Tongue (tissue), 2 donors: Measurements from ENCODE around the gene COL9A1. TPM values are rescaled to one million over a fixed set of nuclear protein-coding genes. Genes with fewer than 3 reads are reported as not detected.
A peak's percentile ranks its signal among the peaks of the same experiment; 100 is the strongest.

Source experiments
- DNase-seq: peaks from one replicate; pipeline ENCODE4 v3.0.0-alpha.2; 2015
- total RNA-seq: library from RNA; depleted of rRNA; stranded (reverse); fragments of >200 nt; gene quantifications from one replicate; pipeline ENCODE4 v1.2.3, GENCODE V29; 2014

Gene COL9A1
- total RNA-seq, 1 donor from 2014 or later = 4.2 TPM

DNA sequence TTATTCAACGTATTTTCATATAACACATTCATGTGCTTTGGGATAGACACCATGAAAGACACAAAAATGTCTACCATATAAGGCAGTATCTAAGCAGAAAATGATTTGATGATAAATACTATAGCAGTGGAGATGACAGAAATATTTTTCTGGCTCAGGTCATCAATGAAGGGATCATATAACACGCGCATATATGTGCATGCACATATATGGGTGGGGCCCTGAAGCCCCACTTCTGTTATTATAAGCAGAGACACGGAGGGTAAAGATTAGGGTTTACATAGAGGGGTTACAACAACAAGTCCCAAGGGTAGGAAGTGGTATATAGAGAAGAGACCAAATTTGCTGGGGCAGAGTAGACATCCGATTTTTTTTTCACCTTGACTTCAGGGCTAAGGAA, 16.0 kb downstream of the COL9A1 start:
- DNase-seq = no peak

DNA sequence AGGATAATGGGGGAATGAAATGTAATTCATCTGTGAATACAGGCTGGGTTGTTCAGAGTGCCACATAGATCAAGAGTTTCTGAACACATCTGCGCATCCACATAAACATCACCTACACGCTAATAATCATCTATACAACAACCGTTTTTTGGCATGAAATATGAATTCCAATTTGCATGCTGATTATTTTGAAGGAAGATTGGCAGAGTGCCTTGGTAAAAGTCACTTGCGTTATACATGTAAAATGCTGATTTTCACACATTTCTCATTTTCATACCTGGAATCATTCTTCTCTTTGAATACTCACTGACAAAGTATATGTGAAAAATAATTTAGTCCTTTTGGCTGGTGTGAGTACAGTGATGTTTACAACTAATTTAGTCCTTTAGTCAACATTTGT, 17.7 kb downstream of the COL9A1 start:
- DNase-seq = no peak

GRCh38 chr6:70282919-70283461, 19.9 kb downstream of the COL9A1 start:
- DNase-seq = peak; percentile 48

DNA sequence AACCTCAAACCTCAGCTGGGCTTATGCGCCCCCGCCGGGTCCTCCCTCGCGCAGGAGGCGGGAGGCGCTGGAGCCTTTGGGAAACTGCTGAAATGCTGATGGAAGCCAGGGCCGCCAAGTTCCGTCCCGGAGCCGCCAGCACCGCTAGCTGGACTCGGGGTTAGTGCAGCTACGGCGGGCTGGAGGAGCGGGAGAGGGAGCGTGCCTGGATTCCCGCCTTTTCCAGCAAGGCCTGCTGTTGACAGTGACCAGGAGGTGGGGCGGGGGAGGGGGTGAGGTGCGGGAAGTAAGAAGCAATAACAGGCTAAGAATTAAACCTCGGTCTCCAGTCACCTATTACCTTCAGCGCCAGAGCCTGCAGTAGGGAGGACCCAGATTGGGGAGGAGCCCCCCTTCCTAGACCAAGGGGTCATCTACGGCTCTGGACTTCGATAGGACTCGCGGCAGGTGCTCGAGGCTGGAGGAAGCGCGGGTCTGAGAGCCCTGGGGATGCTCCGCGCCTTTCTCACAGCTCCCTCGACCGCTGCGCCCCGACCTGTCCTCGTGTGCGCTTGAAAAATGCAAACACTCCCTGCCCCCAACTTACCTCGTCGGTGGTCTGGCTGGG, 20.5 kb downstream of the COL9A1 start:
- DNase-seq = peak; percentile 73

DNA sequence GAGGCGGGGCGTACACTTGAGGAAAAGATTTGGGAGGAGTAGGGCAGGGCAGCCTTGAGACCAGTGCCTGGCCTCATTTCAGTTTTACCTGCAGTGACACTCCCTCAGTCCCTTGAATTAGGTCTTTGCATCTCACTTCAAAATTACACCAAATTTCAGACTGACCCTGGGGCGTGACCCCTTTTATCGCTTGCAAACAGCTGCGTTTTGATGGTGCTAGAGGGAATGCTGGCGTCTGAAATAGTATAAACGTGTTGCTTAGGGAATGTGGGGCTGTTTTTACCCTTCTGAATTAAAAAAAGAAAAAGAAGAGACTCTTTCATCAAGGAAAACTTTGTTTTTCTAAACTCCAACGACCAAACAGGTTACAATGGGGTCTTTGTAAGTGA, 21.0 kb downstream of the COL9A1 start:
- no peak for DNase-seq

GRCh38 chr6:70280400-70280853, 22.5 kb downstream of the COL9A1 start:
- DNase-seq = peak; percentile 46

GRCh38 chr6:70277470-70277869, 25.4 kb downstream of the COL9A1 start:
- peak; percentile 88 for DNase-seq

DNA sequence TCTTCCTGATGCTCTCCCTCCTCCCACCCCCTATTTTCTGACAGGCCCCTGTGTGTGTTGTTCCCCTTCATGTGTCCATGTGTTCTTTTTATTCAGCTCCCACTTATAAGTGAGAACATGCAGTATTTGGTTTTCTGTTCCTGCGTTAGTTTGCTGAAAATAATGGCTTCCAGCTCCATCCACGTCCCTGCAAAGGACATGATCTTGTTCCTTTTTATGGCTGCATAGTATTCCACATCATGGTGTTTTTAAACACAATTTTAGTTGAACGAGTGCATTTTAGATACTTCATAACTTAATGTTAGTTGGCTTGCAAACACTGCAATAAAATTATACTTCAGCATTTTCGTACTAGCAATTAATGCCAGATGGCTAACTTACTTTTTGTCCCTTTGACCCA, 28.5 kb downstream of the COL9A1 start:
- DNase-seq = no peak

GRCh38 chr6:70272071-70272470, 30.8 kb downstream of the COL9A1 start:
- DNase-seq = no peak

DNA sequence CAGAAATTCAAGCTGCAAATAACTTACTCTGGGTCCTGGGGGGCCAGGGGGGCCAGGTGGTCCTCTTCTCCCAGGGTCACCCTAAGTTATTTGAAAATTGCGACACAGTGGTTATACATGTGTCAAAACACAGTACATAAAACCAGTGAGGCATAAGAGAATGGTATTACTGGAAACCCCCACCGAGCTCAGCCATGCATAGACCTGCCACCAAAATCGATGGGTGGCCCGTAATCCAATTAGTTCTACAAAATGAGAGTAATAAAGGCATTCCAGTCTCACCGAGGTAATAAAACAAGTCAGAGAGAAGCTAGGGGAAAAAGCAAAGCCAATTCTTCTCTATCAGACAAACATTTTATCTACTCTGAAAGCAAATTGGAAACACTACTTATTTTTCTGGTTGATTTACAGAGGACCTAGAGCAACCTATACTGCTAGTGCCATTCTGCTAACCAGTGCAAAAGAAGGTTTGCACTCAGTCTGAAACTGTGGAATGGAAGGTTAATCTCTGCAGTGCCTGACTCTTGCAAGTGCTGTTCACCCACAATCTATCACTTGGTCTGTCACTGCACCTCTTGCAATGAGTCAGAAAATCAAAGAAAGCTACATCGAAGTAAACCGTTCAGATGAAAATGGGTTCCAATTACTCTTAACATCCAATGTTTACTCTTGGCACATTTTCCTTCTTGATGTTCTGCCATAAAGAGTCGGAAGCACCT, 32.4 kb downstream of the COL9A1 start:
- no peak for DNase-seq

DNA sequence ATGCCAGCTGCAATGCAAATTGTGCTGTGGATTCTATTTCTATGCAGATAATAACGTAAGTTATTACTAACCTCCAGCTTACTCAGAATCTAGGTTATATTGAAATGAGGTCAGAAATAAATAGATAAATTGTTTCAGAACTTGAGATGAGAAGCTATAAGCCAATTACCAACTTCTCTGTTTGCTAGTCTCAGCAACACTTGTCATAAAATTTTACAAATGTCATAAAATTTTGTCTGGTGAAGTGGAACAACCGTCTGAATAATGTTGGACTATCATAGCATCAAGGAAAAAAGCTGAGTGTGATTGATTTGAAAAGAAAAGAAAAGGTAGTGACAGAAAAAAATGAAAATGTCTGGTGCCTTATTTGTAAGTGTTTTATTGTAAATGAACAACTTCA, 36.7 kb downstream of the COL9A1 start:
- DNase-seq = no peak

GRCh38 chr6:70264306-70264705, 38.6 kb downstream of the COL9A1 start:
- peak; percentile 49 for DNase-seq

GRCh38 chr6:70258483-70258882, 44.4 kb downstream of the COL9A1 start:
- DNase-seq = no peak

DNA sequence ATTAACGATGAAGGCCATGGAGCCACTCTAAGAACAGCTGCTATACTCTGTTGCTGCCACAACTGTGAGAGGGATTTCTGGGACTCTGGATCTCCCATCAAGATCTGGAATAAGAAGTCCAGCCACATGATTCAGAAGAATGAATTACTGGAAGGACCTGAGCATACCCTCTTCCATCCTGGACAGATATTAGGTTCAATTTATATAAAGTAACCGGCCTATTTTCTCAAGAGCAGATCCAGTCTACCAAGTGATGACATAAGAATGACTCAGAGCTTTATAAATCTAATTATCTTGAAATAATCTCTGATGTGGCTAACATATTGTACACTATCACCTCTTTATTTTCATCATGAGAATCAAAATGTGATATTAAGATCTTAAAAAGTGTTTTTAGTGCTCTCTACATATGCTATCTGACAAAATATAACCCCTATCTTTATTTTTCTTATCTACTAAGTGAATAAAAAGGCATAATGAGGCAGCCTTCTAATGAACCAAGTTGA, 45.1 kb downstream of the COL9A1 start:
- DNase-seq = no peak

- no peak for DNase-seq
Measured at GRCh38 chr6:70254784-70255183, 48.1 kb downstream of the COL9A1 start.

GRCh38 chr6:70253923-70254322, 49.0 kb downstream of the COL9A1 start:
- no peak for DNase-seq

DNA sequence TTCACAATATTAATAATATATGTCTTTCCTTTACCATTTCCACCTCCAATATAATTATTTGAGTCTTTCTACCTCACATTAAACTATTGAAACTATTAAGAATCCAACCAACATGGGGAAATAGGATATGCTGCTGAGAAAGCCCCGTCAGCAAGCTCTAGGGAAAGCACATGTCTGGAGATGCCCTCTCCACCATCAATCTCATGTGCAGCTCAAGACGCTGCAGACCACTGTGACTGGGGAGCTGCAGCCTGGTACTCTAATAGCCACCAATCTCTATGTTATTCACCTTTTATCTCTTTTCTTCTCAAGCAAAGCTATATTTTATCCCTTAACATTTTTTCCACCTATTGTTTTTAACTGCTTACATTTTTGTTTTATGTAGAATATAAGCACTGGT, 50.3 kb downstream of the COL9A1 start:
- DNase-seq = no peak

DNA sequence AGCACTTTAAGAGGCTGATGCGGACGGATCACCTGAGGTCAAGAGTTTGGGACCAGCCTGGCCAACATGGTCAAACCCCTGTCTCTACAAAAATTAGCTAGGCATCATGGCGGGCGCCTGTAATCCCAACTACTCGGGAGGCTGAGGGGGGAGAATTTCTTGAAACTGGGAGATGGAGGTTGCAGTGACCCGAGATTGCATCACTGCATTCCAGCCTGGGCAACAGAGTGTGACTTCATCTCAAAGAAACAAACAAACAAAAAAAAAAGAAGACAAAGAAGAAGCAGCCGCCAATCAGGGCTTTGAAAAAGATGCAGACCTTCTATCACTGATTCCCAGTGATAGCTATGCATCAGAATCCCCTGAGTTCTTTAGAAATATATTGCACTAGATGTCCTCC, 56.8 kb downstream of the COL9A1 start:
- DNase-seq = no peak

DNA sequence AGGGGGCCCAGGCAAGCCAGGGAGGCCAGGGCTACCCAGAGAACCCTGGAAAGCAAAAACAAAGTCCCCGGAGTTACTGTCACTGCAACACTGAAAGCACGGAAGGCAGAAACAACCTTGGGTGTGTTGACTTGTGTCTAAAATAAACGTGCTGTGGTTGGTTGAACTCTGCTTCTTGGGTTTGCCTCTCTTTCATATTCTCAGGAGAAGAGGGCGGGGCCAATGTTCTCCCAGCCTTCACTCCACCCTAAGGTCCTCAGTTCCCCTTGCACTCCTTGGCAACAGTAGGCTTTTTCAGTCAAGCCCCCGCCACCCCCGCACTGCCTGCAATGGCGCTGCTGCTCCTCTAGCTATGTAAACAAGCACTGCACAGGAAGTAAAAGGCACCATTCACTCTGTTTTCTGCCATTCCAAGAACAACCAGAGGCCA, 60.9 kb downstream of the COL9A1 start:
- DNase-seq = peak; percentile 44

GRCh38 chr6:70241031-70241430, 61.9 kb downstream of the COL9A1 start:
- peak; percentile 54 for DNase-seq

GRCh38 chr6:70236343-70236742, 66.5 kb downstream of the COL9A1 start:
- DNase-seq = no peak

DNA sequence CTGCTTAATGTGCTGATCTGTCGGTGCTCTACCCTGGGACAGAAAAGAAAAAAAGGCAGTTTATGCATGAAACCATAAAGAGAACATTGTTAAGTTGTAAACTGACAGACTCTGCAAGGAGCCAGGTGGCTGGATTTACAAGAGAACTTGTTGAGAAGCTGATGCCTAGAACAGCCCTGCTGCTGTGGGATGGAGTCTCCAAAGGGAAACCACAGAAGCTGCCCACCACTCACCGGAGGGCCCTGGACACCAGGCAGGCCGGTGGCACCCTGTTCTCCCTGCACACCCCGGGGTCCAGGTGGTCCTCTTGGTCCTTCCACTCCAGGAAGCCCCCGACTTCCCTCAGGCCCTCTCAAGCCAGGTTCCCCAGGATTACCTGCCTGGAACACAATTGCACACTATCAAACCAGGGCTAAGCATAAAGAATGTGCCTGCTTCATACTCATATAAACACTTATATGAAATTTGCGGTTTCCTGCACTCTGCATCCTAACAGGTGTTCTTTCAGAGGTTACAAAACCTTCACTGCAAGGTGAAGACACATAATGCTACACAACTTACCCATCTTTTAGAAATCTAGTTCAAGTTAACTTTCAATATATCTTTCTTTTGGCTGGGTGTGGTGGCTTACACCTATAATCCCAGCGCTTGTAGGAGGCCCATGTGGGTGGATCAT, 68.2 kb downstream of the COL9A1 start:
- DNase-seq = no peak

- peak; percentile 43 for DNase-seq
Measured at GRCh38 chr6:70231311-70231710, 71.6 kb downstream of the COL9A1 start.
